Fibroblast of the aortic adventitia (primary cell): ENCODE data around the gene SPI1. TPM values are rescaled to one million over a fixed set of nuclear protein-coding genes. Genes with fewer than 3 reads are reported as not detected.
A peak's percentile ranks its signal among the peaks of the same experiment; 100 is the strongest.

Experiments used
- DNase-seq: peaks from one replicate; pipeline ENCODE4 v3.0.0-alpha.2; 2010; ENCODE audit warnings: low read depth
- H3K4me3 ChIP-seq: 2 replicates; pipeline ENCODE4 v1.5.1; 2011; ENCODE audit warnings: low read depth, mild to moderate bottlenecking, control low read depth, low read length, moderate library complexity
- total RNA-seq: library from RNA; depleted of rRNA; stranded (reverse); fragments of >200 nt; gene quantifications from 2 replicates; pipeline ENCODE4 v1.2.3, GENCODE V29; 2012; ENCODE audit warnings: low replicate concordance
- TF ChIP-seq, protein P1 (sequence below): IDR thresholded peaks from 2 replicates; pipeline ENCODE4 v1.5.1; 2011; ENCODE audit warnings: mild to moderate bottlenecking, low read length, control low read depth, inconsistent platforms; ENCODE audit not compliant: insufficient read depth

SPI1 gene
- total RNA-seq = not detected in 2 replicates

DNA sequence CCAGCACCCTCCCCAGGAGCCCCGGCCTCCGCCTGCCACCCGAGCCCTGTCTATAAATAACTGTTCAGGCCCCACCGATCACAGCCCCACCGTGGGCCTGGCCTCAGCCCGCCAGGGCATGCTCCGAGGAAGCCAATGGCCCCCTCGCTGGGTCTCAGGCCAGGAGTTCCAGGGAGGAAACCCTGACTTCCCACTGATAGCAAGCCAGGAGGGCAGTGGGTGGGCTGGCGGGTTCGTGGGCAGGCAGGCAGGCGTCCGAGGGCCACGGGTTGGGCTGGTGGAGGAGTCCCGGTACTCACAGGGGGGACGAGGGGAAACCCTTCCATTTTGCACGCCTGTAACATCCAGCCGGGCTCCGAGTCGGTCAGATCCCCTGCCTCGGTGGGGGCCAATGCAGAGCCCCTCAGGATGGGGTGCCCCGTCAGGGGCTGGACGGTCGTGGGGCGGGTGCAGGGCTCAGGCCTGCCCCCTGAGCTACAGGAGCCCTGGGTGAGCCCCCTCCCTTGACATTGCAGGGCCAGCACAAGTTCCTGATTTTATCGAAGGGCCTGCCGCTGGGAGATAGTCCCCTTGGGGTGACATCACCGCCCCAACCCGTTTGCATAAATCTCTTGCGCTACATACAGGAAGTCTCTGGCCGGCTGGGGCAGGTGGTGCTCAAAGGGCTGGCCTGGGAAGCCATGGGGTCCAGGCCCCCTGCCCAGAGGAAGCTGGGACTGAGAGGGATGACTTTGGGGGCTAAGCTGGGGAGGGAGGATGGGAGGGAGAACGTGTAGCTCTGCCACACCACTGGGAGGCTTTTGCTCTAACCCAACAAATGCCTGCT is at the start of gene SPI1:
Gene SPI1, minus strand, starts transcription at position 538 of the 826 bp plus-strand sequence. Its CDS starts 194 bp downstream, at position 344.
- TF ChIP-seq, protein P1, sequence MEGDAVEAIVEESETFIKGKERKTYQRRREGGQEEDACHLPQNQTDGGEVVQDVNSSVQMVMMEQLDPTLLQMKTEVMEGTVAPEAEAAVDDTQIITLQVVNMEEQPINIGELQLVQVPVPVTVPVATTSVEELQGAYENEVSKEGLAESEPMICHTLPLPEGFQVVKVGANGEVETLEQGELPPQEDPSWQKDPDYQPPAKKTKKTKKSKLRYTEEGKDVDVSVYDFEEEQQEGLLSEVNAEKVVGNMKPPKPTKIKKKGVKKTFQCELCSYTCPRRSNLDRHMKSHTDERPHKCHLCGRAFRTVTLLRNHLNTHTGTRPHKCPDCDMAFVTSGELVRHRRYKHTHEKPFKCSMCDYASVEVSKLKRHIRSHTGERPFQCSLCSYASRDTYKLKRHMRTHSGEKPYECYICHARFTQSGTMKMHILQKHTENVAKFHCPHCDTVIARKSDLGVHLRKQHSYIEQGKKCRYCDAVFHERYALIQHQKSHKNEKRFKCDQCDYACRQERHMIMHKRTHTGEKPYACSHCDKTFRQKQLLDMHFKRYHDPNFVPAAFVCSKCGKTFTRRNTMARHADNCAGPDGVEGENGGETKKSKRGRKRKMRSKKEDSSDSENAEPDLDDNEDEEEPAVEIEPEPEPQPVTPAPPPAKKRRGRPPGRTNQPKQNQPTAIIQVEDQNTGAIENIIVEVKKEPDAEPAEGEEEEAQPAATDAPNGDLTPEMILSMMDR = no peak
- DNase-seq = no peak
- no peak within 1 kb of the TSS for H3K4me3 ChIP-seq

DNA sequence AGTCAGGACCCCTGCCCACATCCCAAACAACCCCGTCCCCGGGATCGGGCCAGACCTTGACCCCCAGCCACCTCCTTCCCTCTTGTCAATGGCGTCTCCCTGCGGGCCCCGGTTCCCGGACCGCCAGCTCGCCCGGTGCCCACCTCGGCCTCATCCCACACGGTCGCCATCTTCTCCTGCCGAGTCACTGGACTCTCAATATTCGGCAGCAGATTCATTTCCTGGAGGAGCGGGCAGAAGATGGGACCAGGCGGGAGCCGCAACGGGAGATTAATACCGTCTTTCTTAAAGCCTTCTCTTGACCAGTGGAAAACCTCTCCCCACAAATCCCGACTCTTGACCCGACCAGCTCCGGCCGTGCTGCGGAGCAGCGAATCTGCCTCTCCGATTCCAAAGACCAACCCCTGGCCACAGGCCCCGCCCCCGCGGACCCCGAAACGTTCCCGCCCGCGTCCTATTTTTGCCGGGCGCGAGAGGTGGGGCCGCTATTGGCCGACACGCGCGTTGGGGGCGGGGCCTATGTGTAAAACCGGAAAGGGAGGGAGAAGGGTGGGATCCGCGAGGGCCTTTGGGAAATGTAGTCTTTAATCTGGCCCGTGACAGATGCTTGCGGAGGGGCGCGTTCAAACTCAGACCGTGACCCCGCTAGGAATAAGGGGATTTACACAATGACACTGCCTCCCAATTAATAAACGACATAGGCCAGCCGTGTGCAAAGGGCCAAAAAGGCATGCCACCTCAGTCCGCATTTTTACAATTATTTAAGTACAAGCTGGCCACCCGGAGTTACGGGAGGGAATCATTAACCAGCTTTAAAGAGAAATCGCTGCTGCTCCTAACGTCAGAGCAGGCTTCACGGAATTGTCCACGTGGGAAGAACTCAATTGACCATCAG is 48.0 kb upstream of the SPI1 start, which contains the start of gene PSMC3:
Gene PSMC3, minus strand, starts transcription at position 378 of the 895 bp plus-strand sequence. Its CDS starts 160 bp downstream, at position 218.
- TF ChIP-seq, protein P1 = no peak
- peak within 1 kb of the TSS; percentile 97 for H3K4me3 ChIP-seq
- DNase-seq = peak; percentile 95

DNA sequence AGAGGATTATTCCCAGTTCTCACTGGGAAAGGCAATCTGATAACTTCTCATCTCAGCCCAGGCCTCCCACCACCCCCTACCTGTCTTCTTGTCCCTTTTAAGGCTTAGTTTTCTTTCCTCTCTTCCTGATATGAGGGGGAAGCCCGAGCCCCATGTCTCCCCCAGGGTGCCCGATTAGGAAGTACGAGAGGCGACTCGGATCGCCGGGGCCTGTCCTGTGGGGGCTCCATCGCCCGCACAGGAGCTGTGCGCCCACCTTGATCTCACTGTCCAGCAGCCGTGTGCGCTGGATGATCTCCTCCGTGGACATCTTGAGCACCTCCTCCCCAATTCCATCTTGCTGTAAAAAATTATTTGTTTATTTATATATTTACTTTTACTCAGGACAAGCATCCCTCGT is 47.3 kb upstream of the SPI1 start:
- no peak for DNase-seq
- H3K4me3 ChIP-seq = peak overlapping the region; percentile 97
- TF ChIP-seq, protein P1 = no peak

DNA sequence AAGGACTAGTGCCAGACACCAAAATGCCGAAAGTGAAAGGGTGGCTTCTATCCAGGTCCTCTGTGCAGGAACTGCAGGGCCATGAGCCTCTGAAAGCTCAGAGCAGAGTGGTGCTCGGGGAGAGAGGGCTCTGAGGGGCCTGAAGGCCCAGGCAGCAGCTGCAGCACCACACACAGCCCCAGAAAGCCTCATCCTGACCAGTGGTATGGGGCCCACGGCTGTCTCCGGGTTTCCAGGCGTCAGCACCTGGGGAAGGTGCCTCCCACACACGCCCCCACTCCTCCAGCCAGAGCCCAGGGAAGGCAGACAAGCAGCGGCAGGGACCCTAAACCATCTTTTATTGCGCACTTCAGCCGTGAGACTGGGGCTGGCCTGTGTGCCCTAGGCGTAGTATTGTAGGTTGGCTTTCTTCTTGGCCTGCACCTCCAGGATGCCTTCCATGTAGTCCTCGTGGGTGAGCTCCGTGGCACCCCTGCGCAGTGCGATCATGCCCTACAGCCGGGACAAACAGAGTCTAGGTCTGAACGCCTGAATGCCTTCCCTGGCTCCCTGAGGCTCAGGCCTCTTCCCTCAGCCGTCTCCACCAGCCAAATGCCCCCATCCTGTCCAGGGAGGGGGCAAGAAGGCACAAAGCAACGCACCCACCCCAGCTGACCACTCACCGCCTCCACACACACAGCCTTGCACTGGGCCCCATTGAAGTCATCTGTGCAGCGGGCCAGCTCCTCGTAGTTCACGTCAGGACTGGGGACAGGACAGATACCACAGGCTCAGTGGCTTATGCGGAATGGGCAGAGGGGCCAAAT is 40.3 kb upstream of the SPI1 start:
- no peak overlapping the region for H3K4me3 ChIP-seq
- peak; percentile 43 for DNase-seq
- TF ChIP-seq, protein P1 = no peak

DNA sequence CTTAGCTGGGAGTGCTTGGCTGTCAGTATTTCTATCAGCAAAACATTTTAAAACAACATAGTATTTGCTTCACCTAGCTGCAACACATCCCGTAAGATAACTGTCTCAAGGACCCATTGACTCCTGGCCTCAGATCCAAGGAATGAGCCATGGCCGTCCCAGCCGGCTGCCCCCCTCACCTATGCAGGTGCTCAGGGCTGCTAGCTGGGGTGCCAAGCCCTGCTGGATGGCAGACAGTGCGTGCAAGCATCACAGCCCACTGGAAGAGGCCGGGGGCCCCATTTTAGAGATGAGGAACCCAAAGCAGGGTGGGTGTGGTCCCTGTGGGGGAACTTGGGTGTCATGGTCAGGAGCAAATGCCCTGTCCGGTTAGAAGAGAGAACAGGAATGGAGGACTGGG is 39.4 kb upstream of the SPI1 start:
- DNase-seq = no peak
- no peak overlapping the region for H3K4me3 ChIP-seq
- TF ChIP-seq, protein P1 = no peak

DNA sequence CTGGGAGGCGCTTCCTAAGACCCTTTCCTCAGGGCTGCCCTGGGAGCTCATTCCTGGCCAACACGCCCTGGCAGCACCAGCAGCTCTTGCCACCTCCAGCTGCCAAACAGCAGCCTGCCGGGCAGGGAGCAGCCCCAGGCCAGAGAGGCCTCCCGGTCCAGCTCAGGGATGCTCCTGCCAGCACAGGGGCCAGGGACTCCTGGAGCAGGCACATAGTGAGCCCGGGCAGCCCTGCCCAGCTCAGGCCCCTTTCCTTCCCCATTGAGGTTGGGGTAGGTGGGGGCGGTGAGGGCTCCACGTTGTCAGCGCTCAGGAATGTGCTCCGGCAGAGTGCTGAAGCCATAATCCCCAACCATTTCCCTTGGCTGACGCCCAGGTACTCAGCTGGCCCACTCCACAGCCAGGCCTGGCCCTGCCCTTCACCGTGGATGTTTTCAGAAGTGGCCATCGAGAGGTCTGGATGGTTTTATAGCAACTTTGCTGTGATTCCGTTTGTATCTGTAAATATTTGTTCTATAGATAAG is 37.7 kb upstream of the SPI1 start:
- TF ChIP-seq, protein P1 = no peak
- peak overlapping the region; percentile 18 for H3K4me3 ChIP-seq
- peak; percentile 96 for DNase-seq
